HEK293T (cell line): ENCODE results near the gene OR1F1.

ENCODE experiments used
- BHLHE40 ChIP-seq: fragments of 450-650 bp; IDR thresholded peaks from 2 replicates; pipeline ENCODE4 v1.6.1; 2016; ENCODE audit warnings: mild to moderate bottlenecking, moderate library complexity, borderline replicate concordance
- CTBP1 ChIP-seq: fragments of 450-650 bp; IDR thresholded peaks from 2 replicates; pipeline ENCODE4 v1.6.1; 2016; ENCODE audit warnings: borderline replicate concordance
- ELF4 ChIP-seq: fragments of 450-650 bp; IDR thresholded peaks from 2 replicates; pipeline ENCODE4 v1.6.1; 2017; ENCODE audit warnings: antibody characterized with exemption
- FOXA1 ChIP-seq: fragments of 450-650 bp; IDR thresholded peaks from 2 replicates; pipeline ENCODE4 v1.6.1; 2016; ENCODE audit warnings: mild to moderate bottlenecking
- FOXK2 ChIP-seq: fragments of 450-650 bp; IDR thresholded peaks from 2 replicates; pipeline ENCODE4 v1.6.1; 2016; ENCODE audit warnings: mild to moderate bottlenecking
- FOXM1 ChIP-seq: fragments of 450-650 bp; IDR thresholded peaks from 2 replicates; pipeline ENCODE4 v1.6.1; 2017; ENCODE audit warnings: mild to moderate bottlenecking, borderline replicate concordance
- L3MBTL2 ChIP-seq: fragments of 450-650 bp; conservative IDR thresholded peaks from 2 replicates; pipeline ENCODE4 v1.6.1; 2016; ENCODE audit warnings: mild to moderate bottlenecking
- PKNOX1 ChIP-seq: fragments of 450-650 bp; IDR thresholded peaks from 2 replicates; pipeline ENCODE4 v1.6.1; 2016
- SP1 ChIP-seq: fragments of 450-650 bp; IDR thresholded peaks from 2 replicates; pipeline ENCODE4 v1.6.1; 2017
- TARDBP ChIP-seq: fragments of 450-650 bp; IDR thresholded peaks from 2 replicates; pipeline ENCODE4 v1.6.1; 2016

GRCh38 chr16:3179651-3180050 is 8.4 kb upstream of the OR1F1 start:
- TF ChIP-seq BHLHE40 = no peak
- no peak for TF ChIP-seq L3MBTL2
- no peak for TF ChIP-seq TARDBP
- no peak for TF ChIP-seq PKNOX1
- no peak for TF ChIP-seq ELF4
- TF ChIP-seq SP1 = no peak
- TF ChIP-seq FOXK2 = no peak
- TF ChIP-seq FOXA1 = no peak
- no peak for TF ChIP-seq CTBP1
- TF ChIP-seq FOXM1 = no peak
